Activated CD4-positive, alpha-beta T cell treated with anti-CD3 and anti-CD28 coated beads for 24 hours (primary cell): Measurements from ENCODE around the gene SEC61A2.

Experiments
- DNase-seq, 2 donors: peaks; one replicate each; pipeline ENCODE4 v3.0.0-alpha.2; 2020; ENCODE audit warnings: low read depth in 2 of 2

SEC61A2 gene

GRCh38 chr10:12196531-12197211, 67.2 kb downstream of the SEC61A2 start:
- DNase-seq, result no peak

- no peak for DNase-seq
Measured at GRCh38 chr10:12198156-12198555, 68.7 kb downstream of the SEC61A2 start.

GRCh38 chr10:12200850-12201249, 71.4 kb downstream of the SEC61A2 start:
- no peak for DNase-seq

DNA sequence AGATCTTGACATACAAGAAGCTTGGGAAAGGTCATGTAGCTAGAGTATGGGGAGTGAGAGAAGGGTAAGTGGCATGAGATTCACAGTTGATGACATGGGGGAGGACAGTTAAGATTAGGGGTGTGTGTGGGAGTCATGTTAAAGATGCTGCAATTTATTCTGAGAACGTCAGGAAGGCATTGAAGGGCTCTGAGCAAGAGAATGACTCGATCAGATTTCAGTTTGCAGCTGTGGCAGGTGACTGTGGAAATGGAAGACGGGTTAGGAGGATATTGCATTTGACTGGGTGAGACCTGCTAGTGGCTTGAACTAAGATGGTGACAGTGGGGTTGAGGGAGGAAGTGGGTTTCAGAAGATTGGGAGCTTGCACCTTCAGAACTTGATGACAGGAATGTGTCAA, 72.1 kb downstream of the SEC61A2 start:
- DNase-seq, result no peak

- DNase-seq, result no peak
Measured at GRCh38 chr10:12202226-12202625, 72.7 kb downstream of the SEC61A2 start.

DNA sequence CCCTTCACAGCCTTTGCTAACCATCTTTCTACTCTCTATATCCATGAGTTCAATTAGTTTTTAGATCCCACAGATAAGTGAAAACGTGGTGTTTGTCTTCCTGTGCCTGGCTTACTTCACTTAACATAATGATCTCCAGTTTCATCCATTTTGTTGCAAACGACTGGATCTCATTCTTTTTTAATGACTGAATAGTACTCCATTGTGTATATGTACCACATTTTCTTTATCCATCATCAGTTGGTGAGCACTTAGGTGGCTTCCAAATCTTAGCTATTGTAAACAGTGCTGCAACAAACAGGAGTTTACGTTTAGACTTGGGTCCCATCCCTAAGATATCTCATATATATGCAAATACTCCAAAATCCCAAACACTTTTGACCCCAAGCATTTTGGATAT, 75.6 kb downstream of the SEC61A2 start:
- no peak for DNase-seq

- no peak for DNase-seq
Measured at GRCh38 chr10:12207114-12207513, 77.6 kb downstream of the SEC61A2 start.

- DNase-seq, result no peak
Measured at GRCh38 chr10:12208460-12208859, 79.0 kb downstream of the SEC61A2 start.

DNA sequence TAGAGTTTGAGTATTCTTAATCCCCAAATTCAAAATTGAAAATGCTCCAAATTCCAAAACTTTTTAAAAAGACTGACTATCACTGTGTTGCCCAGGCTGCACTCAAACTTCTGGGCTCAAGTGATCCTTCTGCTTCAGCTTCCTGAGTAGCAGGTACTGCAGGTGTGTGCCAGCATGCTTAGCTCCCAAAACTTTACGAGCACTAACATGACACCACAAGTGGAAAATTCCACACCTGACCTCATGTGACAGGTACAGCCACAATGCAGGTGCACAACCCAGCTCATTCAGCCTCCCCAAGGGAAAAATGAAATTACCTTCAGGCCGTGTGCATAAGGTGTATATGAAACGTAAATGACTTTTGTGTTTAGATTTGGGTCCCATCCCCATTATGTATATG, 83.0 kb downstream of the SEC61A2 start:
- no peak for DNase-seq

DNA sequence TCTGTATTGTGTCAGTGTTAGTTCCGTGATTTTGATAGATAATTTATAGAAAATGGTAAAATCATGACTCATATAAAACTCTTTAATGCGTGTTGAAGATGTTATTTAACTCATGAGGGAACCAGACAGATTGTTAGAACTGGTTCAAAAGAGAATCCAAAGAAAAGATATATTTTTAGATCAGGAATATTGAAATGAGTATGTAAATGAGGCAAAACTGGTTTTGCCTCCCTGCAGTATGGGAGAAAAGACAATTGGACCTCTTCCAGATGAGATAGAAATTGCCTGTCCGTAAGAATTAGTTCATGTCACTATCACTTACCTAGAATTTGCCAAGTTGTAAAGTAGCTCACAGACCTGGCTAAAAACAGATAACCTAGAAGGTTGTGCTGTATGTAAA, 84.1 kb downstream of the SEC61A2 start:
- no peak for DNase-seq

- DNase-seq, result no peak
Measured at GRCh38 chr10:12214093-12214492, 84.6 kb downstream of the SEC61A2 start.

- no peak for DNase-seq
Measured at GRCh38 chr10:12214763-12215218, 85.3 kb downstream of the SEC61A2 start.
